Islet precursor cell (in vitro differentiated cells): Measurements from ENCODE around the gene MCM8.

Source experiments
- DNase-seq: peaks from one replicate; pipeline ENCODE4 v3.0.0-alpha.2; 2018

Gene MCM8

DNA sequence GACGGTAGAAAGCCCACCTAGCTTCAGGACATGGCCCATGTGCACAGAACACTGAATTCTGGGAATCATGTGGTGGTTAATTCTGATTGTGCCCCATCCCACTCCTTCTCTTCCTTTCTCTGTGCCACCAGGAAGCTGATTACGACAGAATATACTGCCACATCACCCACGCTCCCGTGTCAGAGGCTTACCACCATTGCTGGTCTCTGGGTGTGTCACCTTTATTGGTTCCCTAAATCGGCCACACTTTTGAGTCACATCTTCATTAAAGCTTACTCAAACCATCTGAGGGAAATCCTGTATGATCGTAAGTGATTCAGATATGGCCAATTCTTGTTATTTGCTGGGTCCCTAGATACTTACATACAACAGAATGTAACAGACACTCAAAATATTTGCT, 3.2 kb upstream of the MCM8 start:
- no peak for DNase-seq

DNA sequence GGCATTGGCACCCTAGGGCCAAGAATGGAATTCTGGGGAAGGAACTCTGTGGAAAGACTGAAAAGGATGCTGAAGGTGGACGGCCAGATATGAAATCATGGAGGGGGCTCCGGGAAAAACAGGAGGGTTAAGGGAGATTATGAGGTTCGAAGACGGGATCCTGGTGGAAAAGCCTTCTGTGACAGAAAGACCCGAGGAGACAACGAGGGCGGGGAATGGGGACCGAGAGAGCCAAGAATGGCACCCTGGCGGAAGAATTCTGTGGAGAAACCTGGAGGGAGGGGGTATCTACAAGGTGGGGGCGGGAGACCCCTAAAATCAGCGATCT, 545 bp upstream of the MCM8 start:
- DNase-seq: no peak

DNA sequence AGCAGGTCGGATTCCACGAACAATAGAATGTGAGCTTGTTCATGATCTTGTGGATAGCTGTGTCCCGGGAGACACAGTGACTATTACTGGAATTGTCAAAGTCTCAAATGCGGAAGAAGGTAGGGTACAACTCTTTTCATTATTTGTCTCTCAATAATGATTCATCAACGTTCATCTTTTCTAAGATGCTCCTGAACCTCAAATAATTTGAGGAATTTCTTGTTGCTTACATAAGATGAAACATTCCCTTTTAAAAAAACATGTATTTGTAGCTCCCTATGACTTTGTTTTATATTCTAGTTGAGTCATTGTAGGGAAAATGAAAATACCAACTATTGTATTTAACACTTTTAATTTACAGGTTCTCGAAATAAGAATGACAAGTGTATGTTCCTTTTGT, 17.0 kb downstream of the MCM8 start:
- DNase-seq: no peak

DNA sequence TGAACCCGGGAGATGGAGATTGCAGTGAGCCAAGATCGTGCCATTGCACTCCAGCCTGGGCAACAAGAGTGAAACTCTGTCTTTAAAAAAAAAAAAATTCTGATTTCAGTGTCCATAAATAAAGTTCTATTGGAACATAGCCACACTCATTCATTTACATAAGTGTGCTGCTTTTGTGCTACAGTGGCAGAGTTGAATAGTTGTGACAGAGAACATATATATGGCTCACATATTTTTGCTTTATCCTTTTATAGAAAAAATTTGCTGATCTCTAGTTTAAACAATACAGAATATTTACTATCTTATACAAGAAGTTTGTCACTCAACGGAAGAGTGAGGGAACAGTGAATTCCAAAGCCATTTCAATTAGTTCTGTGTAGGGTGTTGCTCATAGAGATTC, 18.0 kb downstream of the MCM8 start:
- DNase-seq: no peak

DNA sequence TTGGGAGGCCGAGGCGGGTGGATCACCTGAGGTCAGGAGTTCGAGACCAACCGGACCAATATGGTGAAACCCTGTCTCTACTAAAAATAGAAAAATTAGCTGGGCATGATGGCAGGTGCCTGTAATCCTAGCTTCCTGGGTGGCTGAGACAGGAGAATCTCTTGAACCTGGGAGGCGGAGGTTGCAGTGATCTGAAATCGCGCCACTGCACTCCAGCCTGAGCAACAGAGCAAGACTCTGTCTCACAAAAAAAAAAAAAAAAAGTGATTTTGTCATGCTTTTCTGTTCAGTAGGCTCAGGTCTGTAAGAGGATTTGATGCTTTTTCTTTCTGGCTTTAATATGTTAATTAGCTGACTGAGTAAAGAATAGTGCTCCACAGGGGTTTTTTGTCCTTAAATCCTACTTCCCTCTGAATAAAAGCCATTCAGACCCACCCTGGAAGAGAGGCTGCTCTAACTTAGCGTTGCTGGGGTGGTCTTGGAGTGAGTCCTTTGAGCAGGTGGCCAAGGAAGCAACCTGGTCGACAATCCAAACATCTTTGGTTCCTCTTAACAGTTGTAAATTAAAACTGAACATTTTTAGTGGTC, 19.0 kb downstream of the MCM8 start:
- DNase-seq: no peak

DNA sequence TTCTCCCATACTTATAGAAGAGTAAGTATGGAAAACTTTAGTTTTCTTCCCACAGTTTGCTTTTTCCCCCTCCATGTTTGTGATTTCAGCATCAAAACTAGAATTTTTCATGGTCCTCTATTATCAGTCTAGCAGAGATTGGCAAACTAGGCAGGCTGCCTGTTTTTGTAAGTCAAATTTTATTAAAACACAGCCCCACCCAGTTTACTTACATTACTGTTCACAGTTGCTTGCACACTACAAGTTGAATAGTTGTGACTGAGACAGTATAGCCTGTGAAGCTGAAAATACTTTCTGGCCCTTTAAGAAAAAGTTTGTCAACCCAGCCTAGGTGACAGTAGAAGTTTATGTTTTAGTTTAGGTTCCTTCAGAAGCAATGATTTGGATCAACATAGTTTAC, 19.5 kb downstream of the MCM8 start:
- DNase-seq: no peak

DNA sequence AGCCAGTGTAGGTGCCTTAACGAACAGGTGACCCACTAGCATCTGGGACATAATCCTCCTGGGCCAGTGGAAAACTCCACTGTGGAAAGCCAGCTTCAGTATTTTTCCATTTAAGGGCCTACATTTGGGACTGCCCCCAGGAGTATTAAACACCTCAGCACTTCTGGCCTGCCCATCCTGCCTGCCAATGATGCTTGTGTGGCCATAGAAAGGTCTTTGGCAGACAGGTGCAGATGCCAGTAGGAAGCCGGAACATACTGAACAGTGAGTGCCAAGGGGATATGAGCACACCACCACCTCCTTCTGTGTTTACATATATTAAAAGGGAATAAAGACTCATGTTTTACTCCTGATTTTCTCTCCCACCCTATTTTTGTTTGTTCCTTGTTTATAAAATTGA, 19.9 kb downstream of the MCM8 start:
- no peak for DNase-seq

DNA sequence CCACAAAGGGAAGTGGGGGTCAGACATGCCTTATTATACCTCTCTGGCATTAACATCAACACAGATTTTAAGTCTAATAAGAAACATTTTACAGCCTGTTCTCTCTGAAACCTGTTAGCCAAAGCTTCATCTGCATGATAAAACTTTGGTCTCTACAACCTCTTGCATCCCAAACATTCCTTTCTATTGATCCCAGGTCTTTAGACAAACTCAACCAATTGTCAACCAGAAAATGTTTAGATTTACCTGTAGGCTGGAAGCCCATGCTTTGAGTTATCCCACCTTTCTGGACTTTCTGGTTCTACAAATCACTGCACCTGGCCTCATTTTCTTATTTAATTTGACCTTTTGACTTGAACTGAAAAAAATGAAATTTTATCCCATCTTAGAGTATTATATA, 20.8 kb downstream of the MCM8 start:
- DNase-seq: no peak

DNA sequence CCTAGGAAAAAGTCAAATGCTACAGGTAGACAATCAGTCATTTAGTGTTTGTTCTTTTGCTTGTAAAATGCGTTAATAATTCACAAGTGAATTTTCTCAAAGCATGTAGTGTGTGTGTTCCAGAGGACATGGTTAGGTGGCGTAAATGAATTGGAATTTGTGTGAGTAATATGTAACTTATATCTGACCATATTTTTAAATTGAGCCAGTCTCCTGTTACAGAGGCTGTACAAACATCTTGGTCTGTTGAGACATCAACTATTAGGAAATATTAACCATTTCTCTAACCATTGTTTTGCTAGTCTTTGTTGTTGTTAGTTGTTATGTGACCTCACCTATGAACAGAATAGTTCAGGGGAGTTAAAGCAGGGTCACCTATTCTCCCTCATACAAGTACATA, 22.7 kb downstream of the MCM8 start:
- DNase-seq: no peak

DNA sequence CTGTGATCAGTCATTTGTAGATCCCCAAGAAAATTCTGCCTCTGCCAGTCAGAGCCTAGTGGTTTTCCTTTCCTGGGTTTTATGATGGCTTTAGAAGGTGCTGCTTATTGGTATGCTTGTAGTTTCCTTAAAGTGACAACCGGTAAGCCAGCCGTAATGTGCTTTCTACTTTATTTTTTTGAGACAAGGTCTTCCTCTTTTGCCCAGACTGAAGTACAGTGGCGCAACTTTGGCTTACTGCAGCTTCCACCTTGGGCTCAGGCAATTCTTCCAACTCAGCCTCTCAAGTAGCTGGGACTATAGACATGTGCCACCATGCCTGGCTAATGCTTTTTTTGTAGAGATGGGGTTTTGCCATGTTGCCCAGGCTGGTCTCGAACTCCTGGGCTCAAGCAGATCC, 23.5 kb downstream of the MCM8 start:
- no peak for DNase-seq

DNA sequence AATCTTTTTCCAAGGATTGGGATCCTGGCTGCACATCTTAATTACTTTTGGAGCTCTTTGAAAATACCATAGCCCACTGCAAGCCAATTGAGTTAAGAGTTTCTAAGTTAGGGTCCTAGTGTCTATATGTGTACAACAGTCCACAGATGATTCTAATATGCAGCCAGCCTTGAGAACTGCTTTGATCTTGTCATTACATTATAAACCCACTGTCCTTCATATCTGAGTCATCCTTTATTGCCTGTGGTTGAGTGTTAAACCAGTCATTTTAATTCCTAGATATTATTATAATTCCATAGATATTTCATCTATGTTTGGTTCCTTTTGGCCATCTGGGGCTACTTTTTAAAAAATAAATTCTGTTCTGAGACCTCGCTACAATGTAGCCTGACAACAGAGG, 24.1 kb downstream of the MCM8 start:
- DNase-seq: no peak

DNA sequence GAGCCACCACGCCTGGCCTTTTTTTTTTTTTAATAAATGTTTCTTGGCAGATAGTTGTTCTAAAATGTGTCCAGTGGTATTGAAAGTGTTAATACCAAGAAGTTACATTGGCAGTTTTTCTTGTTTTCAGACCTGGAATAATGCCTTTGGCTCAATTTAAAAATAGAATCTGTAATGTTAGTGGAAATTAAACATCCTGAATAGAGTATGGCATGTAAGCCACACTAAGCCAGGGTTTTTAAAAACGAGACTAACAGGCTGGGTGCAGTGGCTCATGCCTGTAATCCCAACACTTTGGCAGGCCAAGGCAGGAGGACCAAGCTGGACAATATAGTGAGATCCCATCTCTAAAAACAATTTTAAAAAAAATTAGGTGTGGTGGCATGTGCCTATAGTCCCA, 25.3 kb downstream of the MCM8 start:
- no peak for DNase-seq

DNA sequence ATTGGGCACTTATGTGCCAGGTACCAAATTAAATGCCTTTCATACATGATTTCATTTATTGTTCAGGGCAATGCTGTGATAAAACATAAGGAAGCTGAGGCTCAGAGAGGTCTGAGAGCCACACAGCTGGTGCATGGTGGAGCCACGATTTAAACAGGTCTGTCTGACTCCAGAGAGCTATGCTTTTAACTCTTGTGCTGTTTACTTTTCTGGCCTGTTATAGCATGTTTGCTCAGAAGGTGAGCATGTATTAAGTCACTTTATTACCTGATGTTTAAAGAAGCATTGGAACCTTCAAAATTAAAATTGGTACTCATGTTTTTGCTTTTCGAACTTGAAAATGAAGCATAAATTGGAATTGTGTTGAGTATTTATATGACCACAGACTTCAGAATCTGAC, 26.8 kb downstream of the MCM8 start:
- DNase-seq: no peak

DNA sequence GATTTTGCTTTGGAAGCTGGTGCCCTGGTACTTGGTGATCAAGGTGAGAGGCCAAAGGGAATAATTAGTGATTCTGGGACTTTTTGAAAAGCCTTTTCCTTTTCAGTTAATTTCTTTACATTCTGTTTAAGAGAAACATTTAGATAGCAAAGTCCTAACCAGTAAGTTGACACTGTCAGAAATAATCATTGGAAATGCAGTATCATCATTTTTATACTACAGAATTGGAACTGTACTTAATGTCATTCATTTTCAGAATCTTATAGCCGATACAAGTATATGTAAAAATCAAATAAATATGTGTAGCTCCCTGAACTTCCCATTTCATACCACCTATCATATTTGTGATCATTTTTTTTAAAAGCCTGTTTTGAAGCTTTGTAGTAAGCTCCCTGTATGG, 27.5 kb downstream of the MCM8 start:
- no peak for DNase-seq

DNA sequence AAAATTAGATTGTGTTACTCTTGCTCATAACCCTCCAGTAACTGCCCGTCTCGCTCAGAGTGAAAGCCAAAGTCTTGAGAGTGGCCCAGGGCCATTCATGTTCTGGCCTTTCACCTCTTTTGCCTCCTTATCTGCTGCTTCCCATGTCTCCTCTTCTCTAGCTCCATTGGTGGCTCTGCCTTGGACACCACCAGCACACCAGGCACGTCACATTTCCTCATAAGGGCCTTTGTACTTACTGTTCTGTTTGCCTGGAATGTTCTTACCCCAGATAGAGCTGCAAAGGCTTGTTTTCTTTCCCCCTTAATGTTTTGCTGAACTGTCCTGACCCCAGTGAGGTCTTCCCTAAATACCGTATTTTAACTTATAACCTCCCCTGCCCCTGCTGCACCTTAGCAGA, 29.3 kb downstream of the MCM8 start:
- DNase-seq: no peak

DNA sequence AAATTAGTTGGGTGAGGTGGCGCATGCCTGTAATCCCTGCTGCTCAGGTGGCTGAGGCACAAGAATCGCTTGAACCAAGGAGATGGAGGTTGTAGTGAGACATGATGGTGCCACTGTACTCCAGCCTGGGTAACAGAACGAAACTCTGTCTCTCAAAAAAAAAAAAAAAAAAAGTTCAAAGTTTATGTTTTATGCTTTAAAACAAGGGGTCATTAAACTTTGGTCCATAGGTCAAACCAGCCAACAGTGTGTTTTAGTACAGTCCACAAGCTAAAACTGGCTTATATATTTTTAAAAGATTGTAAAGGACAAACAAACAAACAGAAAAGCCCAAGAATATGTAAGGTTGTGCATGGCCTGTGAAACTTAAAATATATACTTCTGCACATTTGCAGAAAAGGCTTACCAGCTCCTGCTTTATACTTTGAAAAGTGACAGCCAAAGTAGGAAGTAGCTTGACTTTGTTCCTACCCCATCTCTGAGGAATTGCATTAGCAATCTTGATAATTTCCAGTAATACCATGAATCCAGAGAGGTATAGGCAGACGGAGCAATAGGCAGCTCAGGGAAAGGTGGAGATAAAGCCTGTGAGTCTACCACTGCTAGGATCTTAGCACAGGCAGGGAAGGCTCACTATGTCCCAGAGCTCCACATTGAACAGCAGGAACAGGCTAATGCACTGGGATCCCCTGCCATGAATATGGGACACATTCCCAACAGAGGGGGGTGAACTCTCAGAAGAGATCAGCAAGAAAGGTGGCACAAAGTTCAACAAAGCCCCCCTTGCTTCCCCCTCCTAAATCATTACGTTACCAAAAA, 30.5 kb downstream of the MCM8 start:
- DNase-seq: no peak

DNA sequence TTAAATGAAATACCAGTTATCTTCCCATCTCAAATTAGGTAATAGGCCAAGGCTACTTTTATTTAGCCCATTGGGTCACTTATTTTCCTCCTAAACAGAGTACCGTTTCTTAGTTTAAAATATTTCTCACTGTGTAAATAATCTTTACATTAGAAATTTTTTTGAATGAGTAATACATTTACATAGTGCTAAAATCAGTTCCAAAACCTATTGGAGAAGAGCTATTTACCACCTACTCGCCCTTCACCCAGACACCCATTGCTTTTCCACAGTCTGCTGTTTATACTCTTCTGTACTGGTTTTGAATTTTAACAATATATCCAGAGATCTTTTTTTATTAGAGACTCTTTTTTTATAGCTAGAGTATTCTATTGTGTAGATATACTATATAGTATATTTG, 36.9 kb downstream of the MCM8 start:
- no peak for DNase-seq

DNA sequence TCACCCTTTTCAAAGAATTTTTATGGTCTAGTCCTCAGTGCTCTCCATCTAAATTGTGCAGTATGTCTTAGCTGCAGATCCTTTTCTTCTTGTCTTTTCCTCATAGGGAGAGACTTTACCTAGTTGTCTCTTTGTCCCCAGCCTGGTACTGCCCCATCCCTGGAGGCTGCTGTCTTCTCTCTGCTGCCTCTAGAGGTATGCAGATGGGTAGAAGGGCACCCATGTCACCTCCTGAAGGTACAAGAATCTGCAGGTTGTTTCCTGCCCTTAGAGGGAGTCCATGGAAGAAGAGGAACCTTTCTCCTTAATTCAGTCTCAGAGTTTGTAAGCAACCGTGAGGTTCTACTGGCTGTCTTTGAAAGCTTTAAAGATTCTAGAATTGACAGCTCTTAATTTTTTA, 39.1 kb downstream of the MCM8 start:
- DNase-seq: no peak

DNA sequence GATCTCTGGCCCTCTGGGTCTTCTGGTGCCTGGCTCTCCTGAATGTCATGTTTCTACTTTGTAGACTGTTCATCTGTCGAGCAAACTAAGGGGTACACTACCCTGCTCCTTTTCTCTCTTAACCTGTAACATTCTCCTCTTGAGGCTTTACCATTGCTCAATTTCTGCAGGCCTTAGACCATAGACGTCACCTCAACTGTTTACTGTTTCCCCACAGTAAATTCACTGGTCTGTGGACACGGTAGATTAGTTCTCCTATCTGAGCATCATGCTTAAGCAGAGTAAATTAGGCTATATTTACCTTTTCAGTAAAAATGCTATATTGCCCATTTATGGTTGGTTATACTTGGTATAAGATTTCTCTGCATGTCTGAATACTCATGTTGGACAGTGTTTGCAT, 40.5 kb downstream of the MCM8 start:
- no peak for DNase-seq

DNA sequence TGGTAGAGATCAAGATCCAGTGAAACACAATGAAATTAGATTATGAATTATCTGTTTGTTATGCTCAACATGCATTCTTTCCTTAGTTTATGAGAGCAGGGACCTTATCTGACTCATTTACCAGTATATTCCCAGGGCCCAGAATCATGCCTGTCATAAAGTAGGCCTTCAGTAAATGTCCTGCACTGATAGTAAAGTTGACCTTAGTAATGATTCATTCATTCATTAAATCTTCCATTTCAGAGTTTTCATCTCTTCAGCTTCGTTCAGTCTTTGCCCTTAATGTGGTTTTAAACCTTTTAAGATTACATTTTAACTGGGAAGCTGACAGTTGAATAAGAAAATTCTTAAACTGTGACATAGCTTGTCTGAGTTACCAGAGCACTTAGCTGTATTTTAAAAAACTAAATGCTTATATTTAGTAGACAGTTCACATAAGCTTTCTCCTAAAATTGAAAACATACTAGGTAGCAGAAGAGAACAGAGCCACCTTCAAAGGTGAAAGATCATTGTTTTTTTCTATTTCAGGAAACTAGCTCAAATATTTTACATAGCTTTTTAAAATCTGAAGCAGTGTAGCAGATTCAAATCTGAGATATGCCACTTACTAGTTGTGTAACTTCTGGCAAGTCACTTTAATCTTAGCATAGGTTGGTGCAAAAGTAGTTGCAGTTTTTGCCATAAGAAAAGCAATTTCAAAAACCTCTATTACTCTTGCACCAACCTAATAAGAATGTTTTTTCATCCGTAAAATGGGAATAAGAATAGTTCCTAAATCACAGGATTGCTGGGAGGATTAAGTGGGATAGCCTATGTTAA, 41.4 kb downstream of the MCM8 start:
- DNase-seq: no peak

DNA sequence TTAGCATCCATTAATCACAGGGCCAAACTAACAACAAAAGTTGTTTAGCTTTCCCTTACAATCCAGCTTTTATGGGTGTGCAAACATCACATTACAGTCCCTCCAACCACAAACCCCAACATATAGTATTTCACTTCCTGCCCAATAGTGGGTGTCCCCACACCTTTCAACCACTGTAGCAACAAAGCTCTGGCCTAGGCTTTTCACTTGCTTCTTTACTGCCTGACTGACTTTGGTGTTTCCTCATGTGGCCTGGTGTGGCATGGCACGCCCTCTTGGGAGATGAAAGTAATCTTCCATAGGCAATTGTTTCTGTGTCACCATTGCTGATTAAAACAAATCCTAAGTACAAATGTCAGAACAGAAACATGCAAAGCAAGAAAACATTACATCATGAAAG, 46.3 kb downstream of the MCM8 start:
- no peak for DNase-seq

DNA sequence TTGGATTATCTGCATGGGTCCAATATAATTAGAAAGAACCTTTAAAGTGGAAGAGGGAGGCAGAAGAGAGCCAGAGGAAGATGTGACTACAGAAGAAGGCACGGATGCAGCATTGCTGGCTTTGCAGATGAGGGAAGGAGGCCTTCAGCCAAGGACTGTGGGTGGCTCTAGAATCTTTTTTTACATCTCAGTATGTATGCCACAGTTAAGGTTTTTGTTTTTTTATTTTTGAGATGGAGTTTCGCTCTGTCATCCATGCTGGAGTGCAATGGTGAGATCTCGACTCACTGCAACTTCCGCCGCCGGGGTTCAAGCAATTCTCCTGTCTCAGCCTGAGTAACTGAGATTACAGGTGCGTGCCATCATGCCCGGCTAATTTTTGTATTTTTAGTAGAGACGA, 49.3 kb downstream of the MCM8 start:
- DNase-seq: no peak

DNA sequence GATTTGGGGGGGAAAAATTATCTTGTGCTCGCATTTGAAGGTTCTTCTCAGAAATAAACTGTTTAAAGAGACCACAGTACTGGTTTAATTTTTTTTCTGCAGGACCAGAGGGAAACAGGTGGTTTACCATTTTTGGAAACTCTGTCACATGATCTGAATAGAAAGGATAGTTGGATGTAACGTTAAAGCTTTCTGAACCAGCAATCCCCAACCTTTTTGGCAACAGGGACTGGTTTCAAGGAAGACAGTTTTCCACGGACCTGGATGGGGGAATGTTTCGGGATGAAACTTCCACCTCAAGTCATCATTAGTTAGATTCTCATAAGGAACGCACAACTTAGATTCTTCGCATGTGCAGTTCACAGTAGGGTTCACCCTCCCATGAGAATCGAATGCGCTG, 50.4 kb downstream of the MCM8 start:
- DNase-seq: no peak

DNA sequence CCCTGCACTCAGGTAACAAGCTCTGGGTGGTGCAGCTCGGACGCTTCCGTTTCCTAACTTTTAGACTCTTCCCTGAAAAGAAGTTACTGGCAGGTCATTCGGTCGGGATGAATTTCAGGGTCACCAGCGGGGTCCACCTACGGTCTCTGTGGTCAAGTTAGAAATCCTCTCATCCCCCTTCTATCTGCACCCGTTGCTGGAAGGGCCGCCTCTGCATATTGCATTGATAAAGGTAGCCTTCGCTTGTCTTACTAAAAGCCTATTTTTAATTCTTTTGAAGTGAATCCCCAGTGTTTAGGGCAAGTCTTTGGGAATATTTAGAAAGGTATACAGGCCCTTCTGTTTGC, 56.1 kb downstream of the MCM8 start:
- no peak for DNase-seq

DNA sequence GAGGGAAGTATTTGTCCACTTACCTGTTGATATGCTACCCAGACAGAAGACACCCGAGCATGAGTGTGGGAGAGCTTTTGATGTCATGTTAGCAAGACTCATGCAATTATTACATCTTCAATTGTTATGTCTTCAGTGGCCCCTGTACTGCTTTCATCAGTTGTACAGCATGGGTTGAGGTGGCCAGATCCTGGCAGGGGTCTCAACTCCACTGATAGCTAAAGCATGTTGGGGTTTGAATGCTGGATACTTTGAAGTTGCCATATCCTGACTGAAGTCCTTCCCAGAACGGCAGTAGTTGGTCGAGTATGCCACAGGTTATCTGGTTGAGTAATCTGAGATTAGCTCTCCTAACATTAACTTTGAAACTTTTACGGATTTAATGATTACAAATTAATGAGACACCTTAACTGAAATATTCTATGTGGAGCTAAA, 56.7 kb downstream of the MCM8 start:
- DNase-seq: no peak
